HepG2 (cell line): ENCODE measurements around the gene CCDC201. TPM values are rescaled to one million over a fixed set of nuclear protein-coding genes. Genes with fewer than 3 reads are reported as not detected.

Experiments used
- ATAC-seq: fragments of 200-7000 bp; cut with Tn5 transposase; 3 replicates; pipeline ENCODE4 v1.9.1; 2020; ENCODE audit warnings: mild to moderate bottlenecking, moderate library complexity
- BruUV-seq: library from RNA; stranded (reverse); fragments of 400-500 nt; replicated peaks from 2 replicates; lab custom pipeline; 2021; lab: Mats Ljungman, UMichigan
- CTCF ChIA-PET: fragments of 300-600 bp; formaldehyde crosslinking; extraction: SDS; loops from one replicate; lab custom pipeline; 2021; ENCODE audit warnings: low total read pairs, inconsistent platforms, low intra/inter-chr PET ratio; lab: Yijun Ruan, JAX
- POLR2A ChIA-PET: fragments of 350-600 bp; sonication (Branson Sonifier 250); formaldehyde crosslinking; loops from one replicate; lab custom pipeline; 2020; ENCODE audit warnings: antibody characterized with exemption, inconsistent platforms; lab: Yijun Ruan, JAX
- DNase-seq: peaks from one replicate; pipeline ENCODE4 v3.0.0-alpha.2; 2015; ENCODE audit warnings: low spot score
- FAIRE-seq: peaks from 3 replicates; lab custom pipeline; 2011; peaks lifted over from hg19 to GRCh38; lab: Jason Lieb, UNC
- H2AFZ ChIP-seq: one replicate; pipeline ENCODE4 v1.6.1; 2011; ENCODE audit warnings: low read length, inconsistent platforms
- H3K27ac ChIP-seq: fragments of 300-600 bp; 3 replicates; pipeline ENCODE4 v1.8.0; 2011; ENCODE audit warnings: mixed run types, mild to moderate bottlenecking, mixed read lengths, low read length, inconsistent platforms; ENCODE audit not compliant: insufficient read depth; ENCODE audit errors: extremely low read length
- H3K27me3 ChIP-seq, 2 experiments: fragments of 200-600 bp in 1 of 2; 2 replicates in 1 of 2; 3 replicates in 1 of 2; pipeline versions ENCODE4 v1.6.0 to v1.8.0; 2011; ENCODE audit warnings: low read length in 2 of 2, mild to moderate bottlenecking in 2 of 2, moderate library complexity in 2 of 2, inconsistent platforms in 1 of 2; ENCODE audit not compliant: insufficient read depth in 2 of 2, control insufficient read depth in 1 of 2
- H3K36me3 ChIP-seq, 2 experiments: fragments of 200-600 bp in 1 of 2; replicated peaks in 1 of 2; 2 replicates in 1 of 2; 3 replicates in 1 of 2; pipeline versions ENCODE4 v1.5.1 to v1.8.0; 2011; ENCODE audit warnings: low read length in 2 of 2, inconsistent platforms in 1 of 2; ENCODE audit not compliant: insufficient read depth in 2 of 2, control insufficient read depth in 1 of 2
- H3K4me1 ChIP-seq: 2 replicates; pipeline ENCODE4 v1.5.1; 2012; ENCODE audit warnings: low read length, inconsistent platforms; ENCODE audit not compliant: insufficient read depth
- H3K4me2 ChIP-seq: 2 replicates; pipeline ENCODE4 v1.6.0; 2011; ENCODE audit warnings: low read depth, low read length, inconsistent platforms
- H3K4me3 ChIP-seq, 3 experiments: fragments of 200-600 bp in 1 of 3; sonication (generic), shearing (Covaris generic) in 1 of 3; replicated peaks in 1 of 3; 2 replicates each; pipeline ENCODE4 v1.5.1; 2011 to 2016; ENCODE audit warnings: low read length in 3 of 3, inconsistent platforms in 2 of 3, low read depth in 2 of 3, mild to moderate bottlenecking in 2 of 3, control low read depth in 1 of 3, mixed read lengths in 1 of 3; ENCODE audit not compliant: insufficient read depth in 1 of 3
- H3K79me2 ChIP-seq: one replicate; pipeline ENCODE4 v1.6.1; 2011; ENCODE audit warnings: low read length, inconsistent platforms; ENCODE audit not compliant: insufficient read depth
- H3K9ac ChIP-seq: 2 replicates; pipeline ENCODE4 v1.6.0; 2011; ENCODE audit warnings: mild to moderate bottlenecking, low read depth, low read length, inconsistent platforms; ENCODE audit not compliant: insufficient read depth
- H3K9me3 ChIP-seq: 2 replicates; pipeline ENCODE4 v1.5.1; 2012; ENCODE audit warnings: mild to moderate bottlenecking, low read length
- H4K20me1 ChIP-seq: 2 replicates; pipeline ENCODE4 v1.6.0; 2011; ENCODE audit warnings: inconsistent platforms, mild to moderate bottlenecking, low read length, moderate library complexity; ENCODE audit not compliant: insufficient read depth
- CHD4 ChIP-seq: fragments of 200-600 bp; sonication (generic); IDR thresholded peaks from 2 replicates; pipeline ENCODE4 v1.7.0; 2017; ENCODE audit warnings: mild to moderate bottlenecking, low read length, borderline replicate concordance
- DPF2 ChIP-seq: sonication (generic); formaldehyde crosslinking; IDR thresholded peaks from 2 replicates; pipeline ENCODE4 v1.4.0; 2020; ENCODE audit warnings: mild to moderate bottlenecking, low read depth, missing genetic modification reagents, borderline replicate concordance
- EHMT2 ChIP-seq: fragments of 200-600 bp; sonication (generic); IDR thresholded peaks from 2 replicates; pipeline ENCODE4 v1.7.0; 2017; ENCODE audit warnings: antibody characterized with exemption, low read depth, low read length, borderline replicate concordance
- REPIN1 ChIP-seq: sonication (generic); formaldehyde crosslinking; IDR thresholded peaks from 2 replicates; pipeline ENCODE4 v1.8.0; 2022; ENCODE audit warnings: missing genetic modification reagents, low read depth, mild to moderate bottlenecking, borderline replicate concordance
- SAP130 ChIP-seq: IDR thresholded peaks from 2 replicates; pipeline ENCODE4 v1.6.1; 2016; ENCODE audit warnings: low read depth
- SRY ChIP-seq: sonication (generic); formaldehyde crosslinking; IDR thresholded peaks from 2 replicates; pipeline ENCODE4 v1.8.0; 2022; ENCODE audit warnings: mild to moderate bottlenecking, missing genetic modification reagents
- ZFP62 ChIP-seq: sonication (generic); formaldehyde crosslinking; IDR thresholded peaks from 2 replicates; pipeline ENCODE4 v1.4.0; 2020; ENCODE audit warnings: missing genetic modification reagents
- ZNF12 ChIP-seq: sonication (generic); formaldehyde crosslinking; IDR thresholded peaks from 2 replicates; pipeline ENCODE4 v1.5.0; 2020; ENCODE audit warnings: missing genetic modification reagents
- ZNF660 ChIP-seq: sonication (generic); formaldehyde crosslinking; IDR thresholded peaks from 2 replicates; pipeline ENCODE4 v1.5.1; 2020; ENCODE audit warnings: mild to moderate bottlenecking, low read depth, missing genetic modification reagents, borderline replicate concordance
- ZNF703 ChIP-seq: sonication (generic); formaldehyde crosslinking; IDR thresholded peaks from 2 replicates; pipeline ENCODE4 v1.5.1; 2020; ENCODE audit warnings: missing genetic modification reagents, mild to moderate bottlenecking, moderate library complexity, borderline replicate concordance
- ZNF841 ChIP-seq: sonication (generic); formaldehyde crosslinking; IDR thresholded peaks from 2 replicates; pipeline ENCODE4 v1.8.1; 2023; ENCODE audit warnings: missing genetic modification reagents, borderline replicate concordance
- WGBS: methylation state at CpG from one replicate; pipeline ENCODE4 v1.1.6; 2017; ENCODE audit warnings: low lambda C conversion rate; 5-methylcytosine and 5-hydroxymethylcytosine counted together
- in situ Hi-C: cut with HindIII; loops from 2 replicates; pipeline ENCODE4 v1.10.0; 2017; ENCODE audit warnings: low pct_unique_long_range_greater_than_20kb; ENCODE audit not compliant: extremely low pct_ligation_motif_present
- intact Hi-C: fragments of 100-400 bp; cut with micrococcal nuclease; formaldehyde crosslinking; loops from one replicate; pipeline ENCODE4 v1.10.0; 2022; ENCODE audit not compliant: unreplicated experiment
- polyA plus RNA-seq, 8 experiments: library from polyadenylated mRNA; depleted of rRNA in 3 of 8; stranded (reverse) in 7 of 8; unstranded in 1 of 8; fragments of >200 nt; fragmentation: Illumina TruSeq in 4 of 8; extraction: Trizol in 4 of 8; gene quantifications; 2 replicates each; pipeline versions ENCODE4 v1.2.1 to v1.2.3, GENCODE V29; 2011 to 2016; ENCODE audit warnings: low read depth in 4 of 8, missing spikeins in 1 of 8, mixed read lengths in 1 of 8; ENCODE audit not compliant: insufficient read depth in 1 of 8
- total RNA-seq, 5 experiments: library from RNA; depleted of rRNA; stranded (reverse); fragments of >200 nt; fragmentation: Illumina TruSeq; extraction: Trizol; gene quantifications; 2 replicates each; pipeline ENCODE4 v1.2.3, GENCODE V29; 2016; ENCODE audit warnings: low read depth in 1 of 5
- TF ChIP-seq, protein P1 (sequence below): sonication (generic); formaldehyde crosslinking; IDR thresholded peaks from 2 replicates; pipeline ENCODE4 v1.4.0; 2020; ENCODE audit warnings: mild to moderate bottlenecking, missing genetic modification reagents
- TF ChIP-seq, protein P2 (sequence below): sonication (generic); formaldehyde crosslinking; conservative IDR thresholded peaks from 2 replicates; pipeline ENCODE4 v1.4.0; 2020; ENCODE audit warnings: missing genetic modification reagents
- TF ChIP-seq, protein P3 (sequence below): sonication (generic); formaldehyde crosslinking; IDR thresholded peaks from 2 replicates; pipeline ENCODE4 v1.5.1; 2020; ENCODE audit warnings: missing genetic modification reagents, mild to moderate bottlenecking, borderline replicate concordance
- TF ChIP-seq, protein P4 (sequence below): sonication (generic); formaldehyde crosslinking; IDR thresholded peaks from 2 replicates; pipeline ENCODE4 v1.9.0; 2021; ENCODE audit warnings: missing genetic modification reagents, mild to moderate bottlenecking, borderline replicate concordance

CCDC201 gene
- total and polyA plus RNA-seq, 2 of the 13 experiments (the other 11 are each of a cell fraction or from before 2014, with no cell fraction given) = 0.92 TPM; not detected in 1

DNA sequence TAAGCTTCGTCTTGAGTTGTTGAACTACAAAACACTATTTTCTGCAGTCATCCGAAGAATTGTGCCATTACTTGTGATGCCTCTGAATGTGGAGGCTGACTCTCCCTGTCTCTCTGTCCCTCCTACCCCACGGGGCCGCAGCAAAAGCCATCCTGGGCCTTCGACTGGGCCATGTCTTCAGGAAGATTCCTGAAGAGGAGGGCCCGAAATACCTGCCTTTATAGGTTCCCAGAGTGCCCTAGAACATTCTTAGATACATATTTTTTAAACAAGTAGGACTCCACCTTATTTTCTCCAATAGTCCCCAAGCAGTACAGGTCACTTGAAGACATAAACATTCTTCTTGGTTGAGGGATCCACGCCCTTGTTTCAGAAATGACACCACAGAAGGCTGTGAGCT lies 40.1 kb upstream of the CCDC201 start:
- TF ChIP-seq DPF2 (no peak), ZNF703 (no peak), ZFP62 (CRISPR knock-in tag) (no peak), SAP130 (no peak), ZNF12 (CRISPR knock-in tag) (no peak), CHD4 (no peak), EHMT2 (no peak), ZNF660 (no peak), ZNF841 (CRISPR knock-in tag) (no peak), SRY (CRISPR knock-in tag) (no peak), REPIN1 (CRISPR knock-in tag) (no peak)
- TF ChIP-seq, protein P1, sequence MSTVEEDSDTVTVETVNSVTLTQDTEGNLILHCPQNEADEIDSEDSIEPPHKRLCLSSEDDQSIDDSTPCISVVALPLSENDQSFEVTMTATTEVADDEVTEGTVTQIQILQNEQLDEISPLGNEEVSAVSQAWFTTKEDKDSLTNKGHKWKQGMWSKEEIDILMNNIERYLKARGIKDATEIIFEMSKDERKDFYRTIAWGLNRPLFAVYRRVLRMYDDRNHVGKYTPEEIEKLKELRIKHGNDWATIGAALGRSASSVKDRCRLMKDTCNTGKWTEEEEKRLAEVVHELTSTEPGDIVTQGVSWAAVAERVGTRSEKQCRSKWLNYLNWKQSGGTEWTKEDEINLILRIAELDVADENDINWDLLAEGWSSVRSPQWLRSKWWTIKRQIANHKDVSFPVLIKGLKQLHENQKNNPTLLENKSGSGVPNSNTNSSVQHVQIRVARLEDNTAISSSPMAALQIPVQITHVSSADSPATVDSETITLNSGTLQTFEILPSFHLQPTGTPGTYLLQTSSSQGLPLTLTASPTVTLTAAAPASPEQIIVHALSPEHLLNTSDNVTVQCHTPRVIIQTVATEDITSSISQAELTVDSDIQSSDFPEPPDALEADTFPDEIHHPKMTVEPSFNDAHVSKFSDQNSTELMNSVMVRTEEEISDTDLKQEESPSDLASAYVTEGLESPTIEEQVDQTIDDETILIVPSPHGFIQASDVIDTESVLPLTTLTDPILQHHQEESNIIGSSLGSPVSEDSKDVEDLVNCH (CRISPR knock-in tag) = no peak
- TF ChIP-seq, protein P2, sequence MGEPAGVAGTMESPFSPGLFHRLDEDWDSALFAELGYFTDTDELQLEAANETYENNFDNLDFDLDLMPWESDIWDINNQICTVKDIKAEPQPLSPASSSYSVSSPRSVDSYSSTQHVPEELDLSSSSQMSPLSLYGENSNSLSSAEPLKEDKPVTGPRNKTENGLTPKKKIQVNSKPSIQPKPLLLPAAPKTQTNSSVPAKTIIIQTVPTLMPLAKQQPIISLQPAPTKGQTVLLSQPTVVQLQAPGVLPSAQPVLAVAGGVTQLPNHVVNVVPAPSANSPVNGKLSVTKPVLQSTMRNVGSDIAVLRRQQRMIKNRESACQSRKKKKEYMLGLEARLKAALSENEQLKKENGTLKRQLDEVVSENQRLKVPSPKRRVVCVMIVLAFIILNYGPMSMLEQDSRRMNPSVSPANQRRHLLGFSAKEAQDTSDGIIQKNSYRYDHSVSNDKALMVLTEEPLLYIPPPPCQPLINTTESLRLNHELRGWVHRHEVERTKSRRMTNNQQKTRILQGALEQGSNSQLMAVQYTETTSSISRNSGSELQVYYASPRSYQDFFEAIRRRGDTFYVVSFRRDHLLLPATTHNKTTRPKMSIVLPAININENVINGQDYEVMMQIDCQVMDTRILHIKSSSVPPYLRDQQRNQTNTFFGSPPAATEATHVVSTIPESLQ (CRISPR knock-in tag) = no peak
- TF ChIP-seq, protein P3, sequence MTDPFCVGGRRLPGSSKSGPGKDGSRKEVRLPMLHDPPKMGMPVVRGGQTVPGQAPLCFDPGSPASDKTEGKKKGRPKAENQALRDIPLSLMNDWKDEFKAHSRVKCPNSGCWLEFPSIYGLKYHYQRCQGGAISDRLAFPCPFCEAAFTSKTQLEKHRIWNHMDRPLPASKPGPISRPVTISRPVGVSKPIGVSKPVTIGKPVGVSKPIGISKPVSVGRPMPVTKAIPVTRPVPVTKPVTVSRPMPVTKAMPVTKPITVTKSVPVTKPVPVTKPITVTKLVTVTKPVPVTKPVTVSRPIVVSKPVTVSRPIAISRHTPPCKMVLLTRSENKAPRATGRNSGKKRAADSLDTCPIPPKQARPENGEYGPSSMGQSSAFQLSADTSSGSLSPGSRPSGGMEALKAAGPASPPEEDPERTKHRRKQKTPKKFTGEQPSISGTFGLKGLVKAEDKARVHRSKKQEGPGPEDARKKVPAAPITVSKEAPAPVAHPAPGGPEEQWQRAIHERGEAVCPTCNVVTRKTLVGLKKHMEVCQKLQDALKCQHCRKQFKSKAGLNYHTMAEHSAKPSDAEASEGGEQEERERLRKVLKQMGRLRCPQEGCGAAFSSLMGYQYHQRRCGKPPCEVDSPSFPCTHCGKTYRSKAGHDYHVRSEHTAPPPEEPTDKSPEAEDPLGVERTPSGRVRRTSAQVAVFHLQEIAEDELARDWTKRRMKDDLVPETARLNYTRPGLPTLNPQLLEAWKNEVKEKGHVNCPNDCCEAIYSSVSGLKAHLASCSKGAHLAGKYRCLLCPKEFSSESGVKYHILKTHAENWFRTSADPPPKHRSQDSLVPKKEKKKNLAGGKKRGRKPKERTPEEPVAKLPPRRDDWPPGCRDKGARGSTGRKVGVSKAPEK (CRISPR knock-in tag) = no peak
- TF ChIP-seq, protein P4, sequence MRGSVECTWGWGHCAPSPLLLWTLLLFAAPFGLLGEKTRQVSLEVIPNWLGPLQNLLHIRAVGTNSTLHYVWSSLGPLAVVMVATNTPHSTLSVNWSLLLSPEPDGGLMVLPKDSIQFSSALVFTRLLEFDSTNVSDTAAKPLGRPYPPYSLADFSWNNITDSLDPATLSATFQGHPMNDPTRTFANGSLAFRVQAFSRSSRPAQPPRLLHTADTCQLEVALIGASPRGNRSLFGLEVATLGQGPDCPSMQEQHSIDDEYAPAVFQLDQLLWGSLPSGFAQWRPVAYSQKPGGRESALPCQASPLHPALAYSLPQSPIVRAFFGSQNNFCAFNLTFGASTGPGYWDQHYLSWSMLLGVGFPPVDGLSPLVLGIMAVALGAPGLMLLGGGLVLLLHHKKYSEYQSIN (CRISPR knock-in tag) = no peak
- TF ChIP-seq, all 625 proteins: peak for 0
- Histone ChIP-seq H4K20me1 (no peaks in the 10 kb centered on the region), H2AFZ (no peak overlapping the region), H3K27me3 (peaks cover 0 to 3% of the 10 kb centered on the region in 2 experiments; a peak in 3 of 5 replicates), H3K4me1 (peaks cover 4% of the 10 kb centered on the region), H3K4me2 (no peak overlapping the region), H3K79me2 (no peaks in the 10 kb centered on the region), H3K4me3 (no peak overlapping the region), H3K27ac (no peak overlapping the region), H3K9ac (no peak overlapping the region), H3K36me3 (no peaks in the 10 kb centered on the region), H3K9me3 (no peaks in the 10 kb centered on the region)
- no peak for ATAC-seq
- no peak for FAIRE-seq
- BruUV-seq = no TSS peak
- in situ Hi-C loops = loop anchor here (10.0 kb wide), 1 partner anchor 1272 kb away; no protein-coding TSS in a partner anchor
- POLR2A ChIA-PET = interaction anchor here (0.9 kb wide), 1 partner anchor 18 kb away, joined by 3 read pairs; no protein-coding TSS in a partner anchor
- CTCF ChIA-PET = no interaction called here
- WGBS = 43% methylated on average over 7 of the region's 7 CpGs
- no peak for DNase-seq
- intact Hi-C loops = no loop called here
